Measurements from ENCODE around the gene ORM2. TPM values are rescaled to one million over a fixed set of nuclear protein-coding genes. Genes with fewer than 3 reads are reported as not detected.

ORM2 gene
- total RNA-seq, 2 experiments from 2014 or later, result not detected

DNA sequence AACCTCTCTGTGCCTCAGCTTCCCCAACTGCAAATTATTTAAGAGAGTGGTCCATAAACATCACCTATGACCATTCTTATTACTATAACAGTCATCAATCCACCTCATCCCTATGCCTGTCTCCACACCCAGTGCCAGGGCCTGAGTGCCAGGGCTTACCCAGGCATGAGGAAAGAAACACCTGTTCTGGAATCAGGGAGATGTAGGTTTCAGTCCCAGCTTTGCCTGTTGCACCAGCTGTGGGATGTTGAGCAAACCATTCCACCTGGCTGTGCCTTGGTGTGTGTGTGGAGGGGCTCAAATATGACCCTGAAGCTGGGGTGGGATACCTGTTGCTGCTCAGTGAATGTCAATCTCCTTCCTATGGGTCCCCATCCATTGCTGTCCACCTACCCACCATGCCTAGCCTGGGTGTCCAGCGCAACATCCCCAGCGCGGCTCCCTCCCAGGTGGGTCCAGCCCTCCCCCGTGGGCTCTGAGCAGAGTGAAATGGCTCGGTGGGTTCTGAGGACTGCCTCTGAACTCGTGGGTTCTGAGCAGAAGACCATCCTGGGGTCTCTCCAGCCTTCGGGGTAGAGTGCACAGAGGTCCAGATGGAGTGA, 41.8 kb downstream of the ORM2 start:
- Mint-ChIP-seq H3K27me3 (no peaks in the 10 kb centered on the region), H3K4me3 (peak overlapping the region; percentile 83), H3K36me3 (peaks cover 55% of the 10 kb centered on the region), H3K27ac (peak overlapping the region; percentile 87), H3K9me3 (no peaks in the 10 kb centered on the region), H3K4me1 (peaks cover 80% of the 10 kb centered on the region)
- POLR2A ChIA-PET, result interaction anchor here (0.5 to 15.1 kb wide), 12 partner anchors 8 to 1250 kb away, joined by 3 to 637 read pairs (median 5); partner anchors contain the start of gene AKNA
- ATAC-seq (ENCODE audit: low read depth) (no peak), DNase-seq (no peak)

DNA sequence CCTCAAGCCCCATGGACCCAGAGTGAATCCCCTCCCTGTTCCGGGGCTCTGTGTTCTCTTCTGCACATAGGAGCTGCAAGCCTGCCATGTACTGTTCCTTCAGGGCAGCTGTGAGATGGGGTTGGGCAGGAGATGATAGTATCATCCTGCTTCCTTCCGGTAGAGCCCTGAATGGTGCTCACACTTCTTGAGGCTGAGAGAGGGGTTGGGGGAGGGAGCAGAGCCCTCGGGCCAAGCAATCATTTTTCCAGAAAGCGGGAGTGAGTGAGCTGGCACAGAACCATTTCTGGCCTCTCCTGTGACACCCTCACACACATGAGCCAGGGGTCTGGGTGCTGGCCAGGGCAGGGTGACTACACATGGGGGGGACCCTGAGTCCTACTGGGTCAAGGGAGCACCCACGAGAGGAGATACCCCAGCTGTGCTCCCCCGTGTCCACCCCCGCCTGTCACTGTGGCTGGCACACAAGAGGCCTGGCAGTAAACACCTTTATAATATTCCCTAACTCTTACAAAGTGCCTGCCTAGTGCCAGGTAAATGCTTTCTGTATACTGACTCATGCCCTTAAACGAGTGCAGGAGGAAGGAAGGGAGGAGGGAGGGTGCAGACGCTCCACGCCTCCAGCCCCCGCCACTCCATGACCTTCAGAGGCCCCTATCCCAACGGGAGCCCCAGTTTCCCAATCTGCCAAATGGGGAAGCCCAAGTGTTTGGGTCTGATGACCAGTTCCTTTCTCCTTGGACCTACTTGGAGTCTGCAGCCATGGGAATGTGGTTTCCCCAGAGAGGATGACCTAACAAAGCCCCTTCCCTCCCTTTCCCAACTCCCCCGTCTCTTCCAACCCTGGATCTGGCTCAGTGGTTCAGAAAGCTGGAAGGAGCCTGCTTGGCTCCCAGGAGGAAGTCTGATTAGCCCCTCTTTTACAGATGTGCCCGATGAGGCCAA, 42.6 kb downstream of the ORM2 start:
- POLR2A ChIA-PET, result interaction anchor here (0.6 to 15.1 kb wide), 16 partner anchors 9 to 217 kb away, joined by 3 to 637 read pairs (median 4); partner anchors contain the start of gene AKNA
- no peaks in the 10 kb centered on the region for H3K27me3 Mint-ChIP-seq
- peaks cover 79% of the 10 kb centered on the region for H3K4me1 Mint-ChIP-seq
- peak overlapping the region; percentile 87 for H3K27ac Mint-ChIP-seq
- DNase-seq, result peak; percentile 64
- H3K4me3 Mint-ChIP-seq, result peak overlapping the region; percentile 83
- no peaks in the 10 kb centered on the region for H3K9me3 Mint-ChIP-seq
- ATAC-seq (ENCODE audit: low read depth), result peak; percentile 47
- peaks cover 53% of the 10 kb centered on the region for H3K36me3 Mint-ChIP-seq

DNA sequence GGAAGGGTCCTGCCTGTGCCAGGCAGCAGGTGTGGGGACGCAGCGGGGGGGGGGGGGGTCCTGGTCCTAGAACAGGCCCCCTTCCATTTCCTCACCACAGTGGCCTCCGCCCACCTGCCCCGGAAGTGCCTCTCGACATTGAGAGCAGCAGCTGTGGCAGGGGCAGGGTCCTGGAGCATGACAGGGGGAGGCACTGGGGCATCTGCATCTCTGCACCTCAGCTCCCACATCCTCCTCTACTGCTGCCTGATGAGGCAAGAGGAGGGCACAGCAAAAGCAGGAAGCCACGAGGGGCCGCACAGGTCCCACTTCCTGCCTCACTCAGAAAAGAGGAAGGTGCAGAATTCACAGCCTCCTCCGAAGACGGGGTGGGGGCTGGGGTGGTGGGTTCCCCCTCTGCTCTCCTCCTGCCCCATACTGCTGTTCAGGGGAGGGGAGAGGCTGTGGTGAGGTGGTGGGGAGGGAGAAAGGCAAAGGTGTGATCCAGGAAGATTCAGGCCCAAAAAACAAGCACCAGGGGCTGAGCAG, 43.3 kb downstream of the ORM2 start:
- H3K36me3 Mint-ChIP-seq, result peaks cover 53% of the 10 kb centered on the region
- peak overlapping the region; percentile 87 for H3K27ac Mint-ChIP-seq
- H3K9me3 Mint-ChIP-seq, result no peaks in the 10 kb centered on the region
- peak; percentile 80 for DNase-seq
- H3K4me3 Mint-ChIP-seq, result peak overlapping the region; percentile 83
- POLR2A ChIA-PET, result interaction anchor here (0.6 to 15.1 kb wide), 10 partner anchors 10 to 36 kb away, joined by 3 to 637 read pairs (median 3); partner anchors contain the start of gene AKNA
- peak; percentile 86 for ATAC-seq (ENCODE audit: low read depth)
- H3K4me1 Mint-ChIP-seq, result peaks cover 79% of the 10 kb centered on the region
- no peaks in the 10 kb centered on the region for H3K27me3 Mint-ChIP-seq

DNA sequence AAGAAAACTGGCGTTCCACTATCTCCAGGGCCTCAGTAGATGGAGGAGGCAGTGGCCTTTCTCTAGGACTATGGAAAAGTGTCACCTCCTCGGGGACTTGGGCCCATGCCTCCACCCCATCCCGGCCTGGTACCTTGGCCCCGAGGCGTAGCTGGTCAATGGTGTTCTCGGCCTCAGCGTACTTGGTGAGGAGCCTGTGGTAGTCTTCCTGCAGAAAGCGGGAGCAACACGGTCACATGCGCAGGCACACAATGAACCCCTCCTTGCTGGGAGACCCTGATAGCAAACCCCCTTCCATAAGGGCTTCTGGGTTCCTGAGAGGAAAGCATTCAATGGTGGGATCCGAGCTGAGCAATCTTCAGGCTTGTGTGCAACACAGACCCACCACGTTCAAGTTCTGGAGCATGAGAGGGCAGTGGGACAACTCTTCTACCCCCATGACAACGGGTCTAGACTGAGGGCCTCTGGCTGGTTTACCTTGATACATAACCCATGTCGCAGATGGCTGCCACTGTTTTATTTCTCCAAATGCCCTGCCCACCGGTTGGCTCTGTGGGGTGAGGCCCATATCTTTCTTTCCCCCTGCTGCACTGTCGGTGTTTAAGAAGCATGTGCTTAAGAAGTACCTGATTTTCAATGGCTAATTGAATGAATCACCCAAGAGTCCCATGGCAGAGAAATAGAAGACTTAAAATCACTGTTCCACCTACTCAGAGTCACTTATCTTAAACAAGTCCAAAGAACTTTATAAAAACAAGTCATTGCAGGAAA, 44.5 kb downstream of the ORM2 start:
- ATAC-seq (ENCODE audit: low read depth) (no peak), DNase-seq (no peak)
- peaks cover 58% of the 10 kb centered on the region for H3K36me3 Mint-ChIP-seq
- H3K27ac Mint-ChIP-seq, result peak overlapping the region; percentile 87
- H3K4me3 Mint-ChIP-seq, result peak overlapping the region; percentile 60
- POLR2A ChIA-PET, result interaction anchor here (1.0 to 15.1 kb wide), 5 partner anchors 11 to 213 kb away, joined by 3 to 637 read pairs (median 8); partner anchors contain the start of genes AKNA and ATP6V1G1
- H3K4me1 Mint-ChIP-seq, result peaks cover 81% of the 10 kb centered on the region
- no peaks in the 10 kb centered on the region for H3K9me3 Mint-ChIP-seq
- no peaks in the 10 kb centered on the region for H3K27me3 Mint-ChIP-seq

DNA sequence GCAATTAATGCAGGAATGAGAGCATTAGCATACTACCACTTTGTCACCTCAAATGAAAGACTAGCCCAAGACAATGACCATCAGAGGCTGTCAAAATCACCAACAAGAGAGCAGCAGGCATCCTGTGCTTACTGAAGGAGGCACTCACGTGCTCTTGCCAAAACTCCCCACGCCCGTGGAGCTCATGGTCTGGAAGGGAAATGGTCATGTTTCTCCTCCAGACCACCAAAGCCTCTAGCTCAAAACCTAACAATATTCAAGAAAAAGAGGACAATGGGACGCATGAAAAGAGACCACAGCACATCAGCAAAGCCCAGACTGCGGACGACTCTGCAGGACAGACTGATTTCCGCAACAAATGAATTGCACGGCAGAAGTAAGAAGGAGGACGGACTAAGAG, 45.3 kb downstream of the ORM2 start:
- H3K4me3 Mint-ChIP-seq, result peak overlapping the region; percentile 60
- peak overlapping the region; percentile 87 for H3K27ac Mint-ChIP-seq
- no peaks in the 10 kb centered on the region for H3K27me3 Mint-ChIP-seq
- H3K36me3 Mint-ChIP-seq, result peaks cover 56% of the 10 kb centered on the region
- H3K9me3 Mint-ChIP-seq, result no peaks in the 10 kb centered on the region
- DNase-seq (no peak), ATAC-seq (ENCODE audit: low read depth) (no peak)
- POLR2A ChIA-PET, result interaction anchor here (1.5 to 15.1 kb wide), 2 partner anchors 10 to 26 kb away, joined by 3 to 637 read pairs; partner anchors contain the start of gene AKNA
- peaks cover 80% of the 10 kb centered on the region for H3K4me1 Mint-ChIP-seq

DNA sequence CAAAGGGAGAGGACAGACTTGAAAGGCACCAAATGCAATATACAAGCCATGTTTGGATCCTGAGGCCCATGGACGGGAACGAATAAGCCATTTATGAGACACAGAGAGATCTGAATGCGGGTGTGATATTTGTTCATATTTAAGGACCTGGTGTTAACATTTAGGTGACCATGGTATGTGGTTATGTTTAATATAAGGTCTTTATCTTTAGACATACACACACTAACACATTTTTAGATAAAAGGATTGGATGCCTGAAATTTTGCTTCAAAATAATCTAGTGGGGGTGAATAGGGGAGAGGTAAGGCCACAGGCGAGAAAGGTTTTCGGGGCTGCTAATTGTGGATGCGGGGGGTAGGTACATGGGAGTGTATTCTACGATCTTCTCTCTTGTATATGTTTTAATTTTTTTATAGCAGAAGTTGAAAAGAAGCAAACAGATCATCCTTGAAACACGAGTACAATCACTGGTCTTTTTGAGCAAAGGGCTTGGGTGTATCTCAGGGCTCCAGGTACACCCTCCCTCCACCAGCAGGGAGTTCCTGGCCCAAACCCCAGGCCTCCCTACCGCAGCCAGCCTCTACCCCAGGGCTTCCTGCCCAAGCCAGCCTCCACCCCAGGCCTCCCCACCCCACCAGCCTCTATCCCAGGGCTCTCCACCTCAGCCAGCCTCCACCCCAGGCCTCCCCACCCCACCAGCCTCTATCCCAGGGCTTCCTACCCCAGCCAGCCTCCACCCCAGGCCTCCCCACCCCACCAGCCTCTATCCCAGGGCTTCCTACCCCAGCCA, 45.9 kb downstream of the ORM2 start:
- H3K4me3 Mint-ChIP-seq, result peak overlapping the region; percentile 60
- H3K27me3 Mint-ChIP-seq, result no peaks in the 10 kb centered on the region
- H3K36me3 Mint-ChIP-seq, result peaks cover 59% of the 10 kb centered on the region
- peak; percentile 71 for DNase-seq
- no peak for ATAC-seq (ENCODE audit: low read depth)
- POLR2A ChIA-PET, result interaction anchor here (0.8 to 15.1 kb wide), 5 partner anchors 8 to 27 kb away, joined by 3 to 637 read pairs (median 4); partner anchors contain the start of gene AKNA
- no peaks in the 10 kb centered on the region for H3K9me3 Mint-ChIP-seq
- peaks cover 81% of the 10 kb centered on the region for H3K4me1 Mint-ChIP-seq
- H3K27ac Mint-ChIP-seq, result peak overlapping the region; percentile 87

DNA sequence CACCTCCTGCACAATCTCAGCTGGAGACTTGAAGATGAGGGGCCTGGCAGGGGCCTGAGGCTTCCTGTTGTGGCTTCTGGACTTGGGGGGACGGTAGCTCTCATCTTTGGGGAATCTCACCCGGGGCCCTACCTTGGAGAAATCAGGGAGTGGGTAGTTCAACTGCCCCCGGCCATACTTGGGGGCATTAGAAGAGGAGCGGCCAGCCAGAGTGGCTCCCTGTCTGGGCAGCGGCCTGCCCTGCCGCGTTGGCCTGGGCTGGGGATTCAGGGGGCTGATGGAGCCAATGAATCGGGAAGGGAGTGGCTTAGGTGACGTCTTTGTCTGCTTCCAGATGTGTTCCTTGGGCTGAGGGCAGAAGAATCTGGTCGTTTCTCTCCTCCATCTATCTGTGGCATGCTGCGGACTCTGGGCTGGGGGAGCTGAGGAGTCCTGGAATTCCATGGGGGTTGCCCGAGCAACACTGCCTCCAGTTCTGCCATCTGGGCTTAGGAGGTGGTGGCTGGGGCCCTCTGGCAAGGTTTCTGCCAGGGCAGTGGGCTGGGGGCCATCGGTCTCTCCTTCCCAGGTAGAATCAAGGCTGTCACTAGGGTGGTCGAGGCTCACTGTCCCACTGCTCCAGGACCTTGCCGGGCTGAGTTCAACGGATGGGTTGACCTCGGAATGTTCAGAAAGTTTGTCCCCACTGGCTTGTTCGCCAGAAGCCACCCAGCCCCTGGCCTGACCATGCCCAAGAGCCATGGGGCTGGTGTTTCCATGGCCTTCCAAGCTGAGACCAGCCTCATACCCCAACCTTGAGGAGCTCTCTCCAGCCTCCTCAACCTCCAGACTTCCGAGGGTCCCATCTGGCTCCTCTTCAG, 47.1 kb downstream of the ORM2 start:
- H3K4me3 Mint-ChIP-seq, result peak overlapping the region; percentile 53

DNA sequence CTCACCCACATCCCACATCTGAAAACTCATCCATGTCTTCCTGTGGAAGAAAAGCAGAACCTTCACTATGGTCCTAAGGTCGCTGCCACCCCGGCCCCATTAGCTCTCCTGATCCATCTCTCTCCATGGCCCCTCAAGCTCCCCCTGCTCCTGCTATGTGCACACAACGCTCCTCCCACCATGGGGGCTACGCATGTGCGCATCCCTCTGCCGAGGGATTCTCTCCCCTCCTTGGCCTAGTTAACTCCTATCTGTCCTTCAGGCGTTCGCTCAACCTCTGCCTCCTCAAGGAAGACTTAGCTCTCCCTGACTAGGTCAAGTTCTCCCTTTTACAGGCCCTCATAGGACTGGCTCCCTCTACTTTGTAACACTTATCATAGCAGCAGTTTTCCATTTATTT, 48.3 kb downstream of the ORM2 start:
- Mint-ChIP-seq H3K27me3 (no peaks in the 10 kb centered on the region), H3K9me3 (no peaks in the 10 kb centered on the region), H3K4me1 (peaks cover 80% of the 10 kb centered on the region), H3K36me3 (peaks cover 67% of the 10 kb centered on the region), H3K4me3 (peak overlapping the region; percentile 75), H3K27ac (peak overlapping the region; percentile 82)
- POLR2A ChIA-PET, result interaction anchor here (0.9 to 4.5 kb wide), 3 partner anchors 9 to 38 kb away, joined by 3 to 85 read pairs (median 3); partner anchors contain the start of gene AKNA
- DNase-seq, result no peak
- ATAC-seq (ENCODE audit: low read depth), result no peak

More for the DNA sequence above, 47.1 kb downstream of the ORM2 start:
- Mint-ChIP-seq H3K27ac (peak overlapping the region; percentile 82), H3K4me1 (peaks cover 77% of the 10 kb centered on the region), H3K9me3 (no peaks in the 10 kb centered on the region), H3K27me3 (no peaks in the 10 kb centered on the region), H3K36me3 (peaks cover 59% of the 10 kb centered on the region)
- no peak for ATAC-seq (ENCODE audit: low read depth)
- no peak for DNase-seq
- POLR2A ChIA-PET, result interaction anchor here (0.6 to 4.5 kb wide), 9 partner anchors 8 to 553 kb away, joined by 3 to 85 read pairs (median 4); partner anchors contain the start of gene AKNA

DNA sequence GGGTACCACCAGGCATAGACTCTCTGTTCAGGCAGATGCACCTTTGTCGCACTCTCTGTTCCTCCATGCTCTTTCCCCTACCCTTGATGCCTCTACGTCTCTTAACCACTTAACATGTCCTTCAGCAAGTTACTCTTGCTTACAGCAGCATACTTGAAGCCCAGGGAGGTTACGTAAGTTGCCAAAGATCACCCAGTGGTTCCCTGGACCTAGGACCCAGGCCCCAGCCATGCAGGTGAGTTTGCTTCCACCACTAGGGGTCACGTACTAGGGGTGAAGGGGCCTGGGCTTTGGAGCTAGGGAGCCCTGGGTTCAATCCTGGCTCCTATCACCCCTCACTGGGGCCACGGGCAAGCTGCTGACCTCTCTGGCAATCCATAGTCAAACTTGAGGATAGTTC, 49.2 kb downstream of the ORM2 start:
- Mint-ChIP-seq H3K27me3 (no peaks in the 10 kb centered on the region), H3K36me3 (peaks cover 72% of the 10 kb centered on the region), H3K27ac (peak overlapping the region; percentile 82), H3K9me3 (no peaks in the 10 kb centered on the region), H3K4me1 (peaks cover 76% of the 10 kb centered on the region), H3K4me3 (peak overlapping the region; percentile 75)
- ATAC-seq (ENCODE audit: low read depth) (no peak), DNase-seq (no peak)
- POLR2A ChIA-PET, result interaction anchor here (0.9 to 12.9 kb wide), 4 partner anchors 9 to 41 kb away, joined by 3 to 637 read pairs (median 46); partner anchors contain the start of gene AKNA

Data from activated naive CD8-positive, alpha-beta T cell treated with anti-CD3 and anti-CD28 coated beads, Interleukin-2, amount 10 ng/mL, durations not matched to agents 7 days and 5 days (primary cell).